ENCODE results near the gene HDDC3.

The HDDC3 gene

DNA sequence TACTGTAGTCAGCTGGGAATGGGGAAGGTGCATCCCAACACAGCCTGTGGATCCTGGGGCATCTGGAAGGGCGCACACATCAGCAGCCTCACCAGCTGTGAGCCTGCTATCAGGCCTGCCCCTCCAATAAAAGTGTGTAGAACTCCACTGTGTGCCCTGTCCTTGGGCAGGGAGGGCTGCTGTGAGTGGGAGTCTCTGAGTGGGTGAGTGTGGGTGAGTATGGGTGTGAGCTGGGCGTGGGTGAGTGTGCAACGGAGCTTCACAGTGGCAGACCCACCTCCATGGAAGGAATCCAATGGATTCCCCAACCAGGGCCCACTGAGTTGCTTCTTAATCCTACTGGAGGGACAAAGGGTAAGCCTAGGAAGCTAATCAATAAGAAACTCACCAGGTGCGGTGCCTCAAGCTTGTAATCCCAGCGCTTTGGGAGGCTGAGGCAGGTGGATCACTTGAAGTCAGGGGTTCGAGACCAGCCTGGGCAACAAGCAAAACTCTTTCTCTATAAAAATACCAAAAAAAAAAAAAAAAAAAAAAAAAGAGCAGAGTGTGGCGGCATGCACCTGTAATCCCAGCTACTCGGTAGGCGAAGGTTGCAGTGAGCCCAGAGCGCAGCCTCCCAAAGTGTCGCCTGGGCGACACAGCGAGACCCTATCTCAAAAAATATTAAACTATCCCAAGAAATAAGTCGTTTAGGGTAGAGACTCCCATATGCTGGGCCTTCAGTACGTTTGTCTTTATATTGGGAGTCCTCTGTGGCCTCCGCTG, 21.8 kb upstream of the HDDC3 start:
- no peak for DNase-seq (ENCODE audit: low spot score)

DNA sequence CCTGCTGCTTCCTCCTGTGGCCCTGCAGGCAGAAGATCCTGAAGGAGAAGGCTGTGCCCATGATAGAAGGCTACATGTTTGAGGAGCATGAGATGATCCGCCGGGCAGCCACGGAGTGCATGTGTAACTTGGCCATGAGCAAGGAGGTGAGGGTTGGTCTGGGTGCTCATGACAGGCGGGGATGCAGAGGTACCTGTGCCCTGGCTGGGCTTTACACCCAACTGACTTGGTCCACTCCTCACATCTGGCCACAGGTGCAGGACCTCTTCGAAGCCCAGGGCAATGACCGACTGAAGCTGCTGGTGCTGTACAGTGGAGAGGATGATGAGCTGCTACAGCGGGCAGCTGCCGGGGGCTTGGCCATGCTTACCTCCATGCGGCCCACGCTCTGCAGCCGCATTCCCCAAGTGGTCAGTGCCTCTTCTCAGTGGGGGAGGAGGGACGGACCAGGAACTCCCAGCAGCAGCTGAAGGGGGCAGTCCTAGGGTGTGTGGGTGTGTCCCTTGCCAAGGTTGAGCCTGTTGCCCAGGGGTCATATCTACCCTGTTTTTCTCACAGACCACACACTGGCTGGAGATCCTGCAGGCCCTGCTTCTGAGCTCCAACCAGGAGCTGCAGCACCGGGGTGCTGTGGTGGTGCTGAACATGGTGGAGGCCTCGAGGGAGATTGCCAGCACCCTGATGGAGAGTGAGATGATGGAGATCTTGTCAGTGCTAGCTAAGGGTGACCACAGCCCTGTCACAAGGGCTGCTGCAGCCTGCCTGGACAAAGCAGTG, 20.7 kb upstream of the HDDC3 start:
- no peak for DNase-seq (ENCODE audit: low spot score)

DNA sequence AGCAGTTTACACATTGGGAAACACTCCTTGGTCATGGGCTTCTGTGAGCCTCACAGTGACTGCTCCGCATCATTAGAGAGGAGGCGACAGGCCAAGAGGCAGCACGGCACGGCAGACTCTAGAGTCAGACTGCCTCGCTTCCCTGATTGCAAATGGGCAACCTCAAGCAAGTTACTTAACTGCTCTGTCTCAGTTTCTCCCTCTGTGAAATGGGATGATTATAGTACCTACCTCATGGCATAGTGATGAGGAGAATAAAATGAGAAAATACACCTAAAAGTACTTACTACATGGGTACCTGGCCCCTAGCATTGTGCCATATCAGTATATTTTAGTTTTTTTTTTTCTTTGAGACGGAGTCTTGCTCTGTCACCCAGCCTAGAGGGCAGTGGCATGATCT, 18.3 kb upstream of the HDDC3 start:
- DNase-seq (ENCODE audit: low spot score) = no peak

DNA sequence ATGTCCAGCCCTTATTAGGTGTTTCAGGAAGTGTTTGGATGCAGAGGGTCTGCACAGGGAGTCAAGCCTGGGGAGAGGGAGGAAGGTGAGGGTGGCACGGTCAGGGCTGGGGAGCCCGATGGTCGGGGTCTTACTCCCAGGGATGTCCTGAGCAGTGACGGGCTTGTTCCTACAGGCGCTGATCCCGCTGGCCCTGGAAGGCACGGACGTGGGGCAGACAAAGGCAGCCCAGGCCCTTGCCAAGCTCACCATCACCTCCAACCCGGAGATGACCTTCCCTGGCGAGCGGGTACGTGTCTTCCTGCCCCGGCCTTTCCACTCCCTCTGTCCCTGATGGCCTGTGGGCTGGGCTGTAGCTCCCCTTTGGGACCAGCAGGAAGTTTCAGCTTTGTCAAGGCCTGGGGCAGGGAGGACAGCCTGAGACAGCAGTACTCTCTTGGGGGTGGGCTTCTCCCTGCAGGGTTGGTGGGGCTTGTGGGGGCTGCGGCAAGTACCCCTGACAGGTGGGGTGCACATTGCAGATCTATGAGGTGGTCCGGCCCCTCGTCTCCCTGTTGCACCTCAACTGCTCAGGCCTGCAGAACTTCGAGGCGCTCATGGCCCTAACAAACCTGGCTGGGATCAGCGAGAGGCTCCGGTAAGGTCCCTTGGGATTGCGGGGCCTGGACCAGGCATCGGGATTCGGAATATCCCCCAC, 17.8 kb upstream of the HDDC3 start:
- DNase-seq (ENCODE audit: low spot score) = no peak

DNA sequence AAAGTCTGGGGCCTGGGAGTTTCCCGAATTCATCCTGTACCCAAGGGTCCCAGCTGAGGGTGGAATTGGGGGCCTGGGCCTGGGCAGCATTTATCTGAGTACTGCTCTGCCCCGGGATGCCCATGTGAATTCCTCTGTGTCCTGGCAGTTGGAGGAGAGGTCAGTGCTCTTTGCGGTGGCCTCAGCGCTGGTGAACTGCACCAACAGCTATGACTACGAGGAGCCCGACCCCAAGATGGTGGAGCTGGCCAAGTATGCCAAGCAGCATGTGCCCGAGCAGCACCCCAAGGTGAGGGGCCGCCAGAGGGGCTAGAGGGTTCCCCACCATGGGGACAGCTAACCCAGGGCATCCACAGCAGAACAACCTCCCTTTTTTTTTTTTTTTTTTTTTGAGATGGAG, 16.2 kb upstream of the HDDC3 start:
- DNase-seq (ENCODE audit: low spot score) = no peak

DNA sequence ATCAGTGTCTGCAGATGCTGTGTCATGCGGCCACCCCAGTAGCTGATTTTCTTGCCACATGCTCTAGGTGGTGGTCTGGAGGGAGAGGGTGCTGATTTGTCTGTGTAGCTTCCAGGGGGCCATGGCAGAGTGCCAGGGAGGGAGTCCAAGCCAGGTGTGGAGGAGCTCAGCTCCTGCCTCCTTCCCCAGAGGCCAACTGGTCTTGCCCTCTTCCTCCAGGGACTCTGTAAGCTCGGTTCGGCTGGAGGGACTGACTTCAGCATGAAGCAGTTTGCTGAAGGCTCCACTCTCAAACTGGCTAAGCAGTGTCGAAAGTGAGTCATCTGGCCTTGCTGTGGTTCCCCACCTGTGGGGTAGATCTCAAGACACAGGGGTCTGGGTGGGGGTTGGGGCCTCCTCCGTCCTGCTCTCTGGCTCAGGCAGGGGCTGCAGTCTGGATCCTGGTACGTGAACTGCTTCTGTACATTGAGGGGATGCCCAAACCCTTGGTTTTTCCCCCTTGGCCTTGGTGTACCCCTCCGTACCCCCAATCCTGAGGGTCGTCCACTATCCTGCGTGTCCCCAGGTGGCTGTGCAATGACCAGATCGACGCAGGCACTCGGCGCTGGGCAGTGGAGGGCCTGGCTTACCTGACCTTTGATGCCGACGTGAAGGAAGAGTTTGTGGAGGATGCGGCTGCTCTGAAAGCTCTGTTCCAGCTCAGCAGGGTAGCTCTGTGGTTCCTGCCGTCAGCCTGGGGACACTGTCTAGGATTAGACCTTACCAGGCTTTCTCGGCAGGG, 15.4 kb upstream of the HDDC3 start:
- DNase-seq (ENCODE audit: low spot score) = no peak

DNA sequence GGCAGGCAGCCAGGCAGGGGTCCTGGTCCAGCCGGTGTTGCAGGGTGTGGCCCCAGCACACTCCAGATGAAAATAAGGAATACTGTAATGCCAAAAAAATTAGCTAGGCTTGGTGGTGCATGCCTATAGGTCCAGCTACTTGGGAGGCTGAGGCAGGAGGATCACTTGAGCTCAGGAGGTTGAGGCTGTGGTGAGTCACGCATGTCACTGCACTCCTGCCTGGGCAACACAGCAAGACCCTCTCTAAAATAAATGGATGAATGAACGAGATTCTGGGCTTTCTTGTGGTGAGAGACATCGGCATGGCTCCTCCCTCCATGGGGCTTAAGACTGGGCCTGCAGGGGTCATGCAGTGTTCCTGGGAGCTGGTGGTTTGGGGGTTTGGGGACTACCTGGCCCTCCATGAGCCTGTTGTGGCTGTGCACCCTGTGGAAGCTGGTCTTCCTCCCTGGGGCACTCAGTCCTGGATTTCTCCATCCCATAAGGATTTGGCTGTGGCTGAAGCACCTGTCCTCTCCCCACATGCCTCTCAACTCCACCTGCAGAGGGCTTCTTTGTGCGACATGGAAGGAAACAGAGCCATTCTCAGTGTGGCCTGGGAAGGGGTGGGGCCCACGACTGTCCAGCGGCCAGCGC, 14.7 kb upstream of the HDDC3 start:
- DNase-seq (ENCODE audit: low spot score) = no peak

DNA sequence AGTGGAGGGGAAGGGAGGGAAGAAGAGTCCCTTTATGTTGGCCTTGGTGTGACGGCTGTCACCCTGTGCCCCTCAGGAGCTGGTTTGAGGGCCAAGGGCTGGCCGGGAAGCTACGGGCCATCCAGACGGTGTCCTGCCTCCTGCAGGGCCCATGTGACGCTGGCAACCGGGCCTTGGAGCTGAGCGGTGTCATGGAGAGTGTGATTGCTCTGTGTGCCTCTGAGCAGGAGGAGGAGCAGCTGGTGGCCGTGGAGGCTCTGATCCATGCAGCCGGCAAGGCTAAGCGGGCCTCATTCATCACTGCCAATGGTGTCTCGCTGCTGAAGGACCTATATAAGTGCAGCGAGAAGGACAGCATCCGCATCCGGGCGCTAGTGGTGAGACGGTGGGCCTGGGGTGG, 14.2 kb upstream of the HDDC3 start:
- no peak for DNase-seq (ENCODE audit: low spot score)

DNA sequence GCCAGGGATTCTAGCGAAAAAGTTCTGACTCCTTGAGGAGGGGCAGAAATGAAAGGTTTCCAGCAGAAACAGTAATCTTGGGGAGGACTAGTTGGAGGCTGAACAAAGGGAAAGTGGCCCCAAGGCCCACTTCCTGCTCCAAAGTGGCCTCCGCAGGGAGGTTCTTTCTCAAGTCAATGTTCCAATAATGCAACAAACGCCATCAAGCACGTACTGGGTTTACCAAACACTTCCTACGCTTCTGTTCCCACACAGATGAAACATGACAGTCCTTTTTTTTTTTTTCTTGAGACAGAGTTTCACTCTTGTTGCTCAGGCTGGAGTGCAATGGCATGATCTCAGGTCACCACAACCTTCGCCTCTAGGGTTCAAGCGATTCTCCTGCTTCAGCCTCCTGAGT, 12.7 kb upstream of the HDDC3 start:
- no peak for DNase-seq (ENCODE audit: low spot score)

DNA sequence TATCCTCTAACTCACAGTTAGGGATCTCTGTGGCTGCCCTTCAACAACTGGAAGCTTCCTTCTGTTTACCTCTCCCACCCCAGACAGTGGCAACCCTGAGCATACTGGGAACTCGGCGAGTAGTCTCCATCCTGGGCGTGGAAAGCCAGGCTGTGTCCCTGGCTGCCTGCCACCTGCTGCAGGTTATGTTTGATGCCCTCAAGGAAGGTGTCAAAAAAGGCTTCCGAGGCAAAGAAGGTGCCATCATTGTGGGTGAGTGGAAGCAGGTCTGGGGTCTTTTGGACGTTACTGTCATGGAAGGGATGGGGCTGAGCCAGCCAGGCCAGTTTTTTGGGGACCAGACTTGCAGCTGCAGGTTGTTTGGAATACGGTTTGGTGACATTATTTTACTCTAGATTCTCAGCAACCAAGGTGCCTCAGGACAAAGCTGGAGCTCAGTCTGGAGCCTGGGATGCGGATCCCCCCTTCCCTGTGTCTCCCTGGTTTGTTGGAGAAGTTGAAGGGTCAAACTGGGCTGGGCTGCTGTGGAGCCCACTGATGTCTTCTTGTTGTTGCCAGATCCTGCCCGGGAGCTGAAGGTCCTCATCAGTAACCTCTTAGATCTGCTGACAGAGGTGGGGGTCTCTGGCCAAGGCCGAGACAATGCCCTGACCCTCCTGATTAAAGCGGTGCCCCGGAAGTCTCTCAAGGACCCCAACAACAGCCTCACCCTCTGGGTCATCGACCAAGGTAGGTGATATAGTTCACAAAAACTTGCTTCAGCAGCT, 10.2 kb upstream of the HDDC3 start:
- DNase-seq (ENCODE audit: low spot score) = no peak

DNA sequence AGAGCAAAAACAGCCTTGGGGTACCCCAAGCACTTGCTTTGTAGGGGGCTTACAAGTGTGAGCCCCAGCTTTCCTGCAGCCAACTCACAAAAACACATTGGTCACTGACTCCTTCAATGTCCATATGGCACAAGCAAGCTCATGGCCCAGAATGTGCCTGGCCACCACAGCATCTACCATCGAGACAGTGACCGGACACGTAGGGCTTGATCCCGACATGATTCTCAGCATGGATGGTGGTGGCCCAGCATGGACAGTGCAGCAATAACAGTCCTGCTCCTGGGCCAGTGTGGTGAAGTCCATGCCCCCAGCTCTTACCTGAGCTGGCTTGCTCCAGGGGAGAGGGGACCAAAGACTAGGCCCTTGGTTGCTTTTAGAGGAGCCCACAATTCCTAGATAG, 8.7 kb upstream of the HDDC3 start:
- DNase-seq (ENCODE audit: low spot score) = no peak

DNA sequence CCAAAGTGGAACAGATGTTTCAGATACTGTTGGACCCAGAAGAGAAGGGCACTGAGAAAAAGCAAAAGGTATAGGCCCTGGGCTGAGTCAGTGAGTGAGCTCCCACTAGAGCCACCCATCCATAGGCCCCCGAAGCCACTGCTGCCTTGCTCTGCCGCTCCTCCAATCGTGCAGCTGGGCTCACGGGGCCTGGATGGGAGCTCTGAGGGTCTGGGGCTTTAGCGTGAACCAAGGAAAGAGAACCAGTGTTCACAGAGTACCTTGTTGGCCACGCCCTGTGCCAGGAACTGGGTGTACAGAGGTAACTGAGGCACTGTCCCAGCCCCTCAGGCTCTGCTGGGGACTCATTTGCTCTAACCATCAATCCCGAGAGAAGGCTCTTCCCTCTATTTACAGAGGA, 7.4 kb upstream of the HDDC3 start:
- DNase-seq (ENCODE audit: low spot score) = no peak

DNA sequence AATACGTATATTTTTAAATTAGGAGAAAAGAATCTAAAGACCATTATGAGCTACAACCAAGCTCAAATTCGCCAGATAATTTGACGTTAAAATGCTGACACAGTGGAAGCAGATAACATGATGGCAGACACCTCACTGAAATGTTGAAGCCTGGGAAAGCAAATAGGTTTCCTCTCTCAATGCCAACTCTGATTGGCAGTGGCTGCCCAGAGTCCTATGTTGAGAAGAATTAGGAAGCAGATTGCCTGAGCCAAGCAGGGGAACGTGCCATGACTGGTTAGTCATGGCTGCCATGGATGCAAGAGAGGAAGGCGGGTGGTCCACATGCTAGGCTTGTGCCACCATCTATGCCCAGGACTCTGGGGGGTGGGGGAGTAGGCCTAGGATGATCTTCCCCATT, 5.9 kb upstream of the HDDC3 start:
- DNase-seq (ENCODE audit: low spot score) = no peak

DNA sequence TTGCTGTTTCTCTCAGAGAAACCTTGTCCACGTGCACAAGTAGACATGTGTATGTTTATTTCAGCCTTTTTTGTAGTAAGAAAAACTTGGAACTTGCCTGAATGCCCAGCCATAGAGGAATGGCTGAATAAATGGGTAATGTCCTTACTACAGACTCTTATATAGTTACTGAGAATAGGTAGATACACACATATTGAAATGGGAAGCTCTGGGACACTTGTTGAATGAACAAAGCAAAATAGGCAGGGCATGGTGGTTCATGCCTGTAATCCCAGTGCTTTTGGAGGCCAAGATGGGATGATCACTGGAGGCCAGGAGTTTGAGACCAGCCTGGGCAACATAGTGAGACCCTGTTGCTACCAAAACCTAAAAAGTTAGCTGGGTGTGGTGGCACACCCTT, 4.5 kb upstream of the HDDC3 start:
- no peak for DNase-seq (ENCODE audit: low spot score)

DNA sequence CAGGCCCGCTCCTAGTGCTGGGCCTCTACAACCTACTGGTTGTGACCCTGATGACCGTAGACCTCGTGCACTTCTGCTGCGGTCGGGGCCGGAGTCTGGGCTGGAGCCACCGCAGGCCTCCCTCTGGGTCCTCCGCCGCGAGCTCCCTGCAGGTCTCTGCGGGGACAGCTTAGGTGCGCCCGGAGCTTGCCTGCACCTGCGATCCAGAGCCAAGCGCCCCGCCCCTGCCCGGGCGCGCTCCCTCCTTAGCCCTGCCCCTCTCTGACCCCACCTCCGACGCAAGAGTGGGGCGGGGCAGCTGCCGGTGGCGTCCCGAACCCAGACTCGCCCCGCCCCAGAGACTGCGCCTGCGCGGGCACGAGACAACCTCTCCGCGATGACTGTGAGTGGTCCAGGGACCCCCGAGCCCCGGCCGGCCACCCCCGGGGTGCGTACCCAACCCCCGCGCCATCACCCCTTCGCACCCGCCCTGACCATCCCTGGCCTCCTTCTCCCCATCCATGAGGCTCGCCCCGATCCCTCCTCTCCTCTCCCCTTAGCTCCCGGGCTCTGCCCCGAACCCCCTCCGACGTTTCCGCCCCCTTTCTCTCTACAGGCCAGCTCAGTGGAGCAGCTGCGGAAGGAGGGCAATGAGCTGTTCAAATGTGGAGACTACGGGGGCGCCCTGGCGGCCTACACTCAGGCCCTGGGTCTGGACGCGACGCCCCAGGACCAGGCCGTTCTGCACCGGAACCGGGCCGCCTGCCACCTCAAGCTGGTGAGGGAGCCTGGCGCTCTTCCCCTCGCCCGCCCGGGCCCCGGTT, 2.8 kb upstream of the HDDC3 start, which contains the start of gene UNC45A:
UNC45A (plus strand) TSS at position 337 of the 803 bp plus-strand sequence; CDS start at position 377, 40 bp downstream.
- peak; percentile 98 for DNase-seq (ENCODE audit: low spot score)

DNA sequence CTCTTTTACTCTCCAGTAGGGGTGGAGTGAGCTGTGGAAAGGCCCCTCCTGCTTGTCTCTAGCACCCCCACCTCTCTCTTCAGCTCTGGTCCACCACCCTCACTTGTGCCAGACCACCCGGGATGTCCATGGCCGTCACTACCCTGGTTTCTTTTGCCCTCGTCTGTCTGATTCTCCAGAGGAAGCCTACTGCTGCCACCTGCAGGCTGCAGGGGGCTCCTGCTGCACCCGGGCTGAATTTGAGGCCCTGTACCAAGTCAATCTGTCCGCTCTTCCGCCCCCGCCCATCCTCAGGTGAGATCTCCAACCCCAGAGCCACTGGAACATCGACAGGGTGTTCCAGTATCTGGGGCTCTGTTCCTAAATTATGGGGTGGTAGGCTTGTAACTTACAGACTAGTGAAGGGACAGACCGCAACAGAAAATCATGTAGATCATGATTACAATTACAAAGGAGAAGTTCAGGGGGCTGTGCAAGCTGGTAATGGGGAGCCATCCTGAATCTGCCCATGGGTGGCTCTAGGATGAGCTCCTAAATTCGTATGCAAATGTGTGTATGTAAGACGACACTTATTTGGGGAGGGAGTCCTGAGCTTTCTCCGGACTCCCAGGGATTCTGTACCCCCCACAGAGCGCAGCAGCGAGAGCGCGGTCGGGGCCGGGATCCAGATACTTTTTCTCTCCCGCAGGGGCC, 2.1 kb upstream of the HDDC3 start:
- peak; percentile 91 for DNase-seq (ENCODE audit: low spot score)

DNA sequence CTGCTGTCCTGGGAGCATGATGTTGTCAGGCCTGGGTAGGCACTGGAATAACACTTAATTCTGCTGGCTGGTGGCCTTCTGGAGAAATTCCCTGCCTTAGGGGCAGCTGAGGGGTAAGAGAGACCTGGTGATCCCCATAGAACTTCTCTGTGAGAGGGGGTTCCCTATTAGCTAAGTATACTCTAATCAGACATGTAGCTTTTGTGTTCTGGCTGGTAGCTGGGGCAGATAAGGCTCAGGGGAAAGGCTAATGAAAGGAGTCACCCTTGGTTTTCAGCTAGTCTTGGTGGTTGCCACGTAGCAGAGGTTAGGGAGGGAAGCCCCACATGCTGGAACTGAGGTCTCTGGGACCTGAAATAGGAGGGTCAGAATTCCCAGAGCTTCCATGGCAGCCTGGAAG, 952 bp upstream of the HDDC3 start:
- no peak for DNase-seq (ENCODE audit: low spot score)

DNA sequence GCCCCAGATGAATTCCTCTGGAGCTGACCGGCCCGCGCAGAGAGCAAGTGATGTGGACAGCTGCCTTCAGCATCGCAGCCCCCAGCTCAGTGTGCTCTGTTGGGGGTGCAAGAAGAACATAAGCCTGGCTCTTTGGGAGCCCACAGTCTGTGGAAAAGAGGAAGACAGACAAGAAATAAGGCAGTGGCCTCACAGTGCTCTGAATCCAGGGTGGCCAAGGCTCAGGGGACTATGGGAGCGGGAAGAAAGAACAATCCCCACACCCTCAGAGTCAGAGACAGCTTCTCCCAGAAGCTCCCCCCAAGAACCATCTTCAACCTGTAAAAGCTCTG, 277 bp upstream of the HDDC3 start:
- no peak for DNase-seq (ENCODE audit: low spot score)

DNA sequence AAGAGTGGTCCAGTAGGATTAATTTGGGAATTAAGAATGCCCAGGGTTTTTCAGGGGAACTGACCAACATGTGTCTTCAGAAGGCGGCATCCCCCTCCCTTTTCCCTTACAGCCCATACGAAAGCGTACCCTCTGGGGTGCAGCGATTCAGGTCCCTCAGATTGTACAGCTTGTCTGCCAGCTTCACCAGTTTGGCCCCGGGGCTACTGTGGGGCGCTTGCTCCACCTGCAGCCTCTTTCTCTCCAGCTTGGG, 848 bp downstream of the HDDC3 start:
- DNase-seq (ENCODE audit: low spot score) = no peak
